Tibial nerve (tissue), 4 donors: ENCODE data around the gene KCNQ1. TPM values are rescaled to one million over a fixed set of nuclear protein-coding genes. Genes with fewer than 3 reads are reported as not detected.

Source experiments
- DNase-seq, 2 donors: peaks; one replicate each; pipeline ENCODE4 v3.0.0-alpha.2; 2019; ENCODE audit warnings: low spot score in 2 of 2
- H3K27ac ChIP-seq, 4 donors: fragments of 200-600 bp; sonication (generic) in 3 of 4; one replicate each; pipeline ENCODE4 v1.5.1; 2017 to 2019; ENCODE audit warnings: mild to moderate bottlenecking in 1 of 4
- H3K27me3 ChIP-seq, 2 donors: fragments of 200-600 bp; sonication (generic) in 1 of 2; one replicate each; pipeline versions ENCODE4 v1.5.1 to v1.6.0; 2017 to 2019
- H3K36me3 ChIP-seq, 3 donors: fragments of 200-600 bp; sonication (generic); one replicate each; pipeline ENCODE4 v1.5.1; 2018 to 2019
- H3K4me1 ChIP-seq, 4 donors: fragments of 200-600 bp; sonication (generic) in 3 of 4; one replicate each; pipeline ENCODE4 v1.5.1; 2017 to 2019
- H3K4me3 ChIP-seq, 4 donors: fragments of 200-600 bp; sonication (generic) in 3 of 4; one replicate each; pipeline ENCODE4 v1.5.1; 2017 to 2019; ENCODE audit warnings: mild to moderate bottlenecking in 1 of 4, moderate library complexity in 1 of 4
- H3K9me3 ChIP-seq, 4 donors: fragments of 200-600 bp; sonication (generic) in 3 of 4; one replicate each; pipeline ENCODE4 v1.5.1; 2017 to 2019
- CTCF ChIP-seq, 5 experiments: fragments of 200-600 bp in 3 of 5; fragments of 450-650 bp in 2 of 5; sonication (generic) in 3 of 5; IDR thresholded peaks; one replicate each; pipeline ENCODE4 v1.5.1; 2016 to 2019; ENCODE audit warnings: antibody characterized with exemption in 5 of 5, mild to moderate bottlenecking in 3 of 5, moderate library complexity in 2 of 5
- EP300 ChIP-seq, 2 donors: sonication (generic); formaldehyde crosslinking; IDR thresholded peaks; one replicate each; pipeline ENCODE4 v1.6.1; 2017; ENCODE audit warnings: antibody characterized with exemption in 2 of 2, mild to moderate bottlenecking in 1 of 2
- POLR2A ChIP-seq, 2 donors: fragments of 450-650 bp; IDR thresholded peaks; one replicate each; pipeline ENCODE4 v1.6.1; 2017; ENCODE audit warnings: antibody characterized with exemption in 2 of 2, mild to moderate bottlenecking in 2 of 2, moderate library complexity in 2 of 2
- WGBS, 2 donors: methylation state at CpG; one replicate each; pipeline ENCODE4 v1.1.5; 2018; 5-methylcytosine and 5-hydroxymethylcytosine counted together
- total RNA-seq, 4 donors: library from RNA; depleted of rRNA; stranded (reverse); fragments of >200 nt; gene quantifications; one replicate each; pipeline ENCODE4 v1.1.0, GENCODE V29; 2016

KCNQ1 gene
- total RNA-seq, 4 donors from 2014 or later = 3.5 to 11.4 (median 7.5) TPM

GRCh38 chr11:2775083-2775625, 330.3 kb downstream of the KCNQ1 start:
- H3K9me3 ChIP-seq = no peaks in the 10 kb centered on the region
- no peaks in the 10 kb centered on the region for H3K27me3 ChIP-seq
- peak in 1 of 2 donors; percentile 6 for DNase-seq
- H3K4me1 ChIP-seq = peaks cover 0 to 34% (median 17%) of the 10 kb centered on the region in 4 donors
- no peaks in the 10 kb centered on the region for H3K36me3 ChIP-seq
- WGBS, 2 donors = 96 to 97% methylated on average over 4 to 5 of the region's 5 CpGs
- no peak overlapping the region for H3K27ac ChIP-seq
- TF ChIP-seq CTCF (IDR thresholded peaks at IDR 0.05) = no peak
- no peak for TF ChIP-seq POLR2A (IDR thresholded peaks at IDR 0.05)
- no peak for TF ChIP-seq EP300 (IDR thresholded peaks at IDR 0.05)
- no peak overlapping the region for H3K4me3 ChIP-seq

- Histone ChIP-seq H3K9me3 (no peaks in the 10 kb centered on the region), H3K4me1 (peaks cover 0 to 41% (median 18%) of the 10 kb centered on the region in 4 donors), H3K27ac (no peak overlapping the region), H3K4me3 (no peak overlapping the region), H3K27me3 (no peaks in the 10 kb centered on the region), H3K36me3 (no peaks in the 10 kb centered on the region)
- peak in 1 of 2 donors; percentile 6 for DNase-seq
- 91 to 92% methylated on average over 20 to 29 of the region's 29 CpGs for WGBS, 2 donors
- TF ChIP-seq EP300 (IDR thresholded peaks at IDR 0.05) (no peak), CTCF (IDR thresholded peaks at IDR 0.05) (no peak), POLR2A (IDR thresholded peaks at IDR 0.05) (no peak)
Observed at GRCh38 chr11:2775626-2776350, 331.0 kb downstream of the KCNQ1 start.

- H3K9me3 ChIP-seq = no peaks in the 10 kb centered on the region
- DNase-seq = peak in 1 of 2 donors; percentile 10
- no peak overlapping the region for H3K27ac ChIP-seq
- WGBS, 2 donors = 92 to 100% methylated on average over 5 to 13 of the region's 19 CpGs
- no peaks in the 10 kb centered on the region for H3K27me3 ChIP-seq
- no peak overlapping the region for H3K4me3 ChIP-seq
- TF ChIP-seq CTCF (IDR thresholded peaks at IDR 0.05) = no peak
- TF ChIP-seq EP300 (IDR thresholded peaks at IDR 0.05) = no peak
- no peak for TF ChIP-seq POLR2A (IDR thresholded peaks at IDR 0.05)
- peaks cover 0 to 44% (median 18%) of the 10 kb centered on the region in 4 donors for H3K4me1 ChIP-seq
- H3K36me3 ChIP-seq = no peaks in the 10 kb centered on the region
Observed at GRCh38 chr11:2776351-2777061, 331.7 kb downstream of the KCNQ1 start.

GRCh38 chr11:2777386-2777785, 332.6 kb downstream of the KCNQ1 start:
- WGBS, 2 donors = 48 to 54% methylated on average over 7 of the region's 7 CpGs
- no peaks in the 10 kb centered on the region for H3K9me3 ChIP-seq
- peak in 1 of 2 donors; percentile 6 for DNase-seq
- no peaks in the 10 kb centered on the region for H3K27me3 ChIP-seq
- H3K36me3 ChIP-seq = no peaks in the 10 kb centered on the region
- no peak for TF ChIP-seq CTCF (IDR thresholded peaks at IDR 0.05)
- peak overlapping the region in 2 of 4 donors; percentile 7 to 89 for H3K27ac ChIP-seq
- H3K4me1 ChIP-seq = peaks cover 0 to 44% (median 18%) of the 10 kb centered on the region in 4 donors
- H3K4me3 ChIP-seq = no peak overlapping the region
